HG03095 (cell line): Measurements from ENCODE around the gene EXOC6B.

Source experiments
- ATAC-seq: cut with Tn5 transposase; IDR thresholded peaks from one replicate; pipeline ENCODE4 v1.9.1; 2021; ENCODE audit warnings: moderate library complexity; ENCODE audit not compliant: unreplicated experiment

EXOC6B gene

DNA sequence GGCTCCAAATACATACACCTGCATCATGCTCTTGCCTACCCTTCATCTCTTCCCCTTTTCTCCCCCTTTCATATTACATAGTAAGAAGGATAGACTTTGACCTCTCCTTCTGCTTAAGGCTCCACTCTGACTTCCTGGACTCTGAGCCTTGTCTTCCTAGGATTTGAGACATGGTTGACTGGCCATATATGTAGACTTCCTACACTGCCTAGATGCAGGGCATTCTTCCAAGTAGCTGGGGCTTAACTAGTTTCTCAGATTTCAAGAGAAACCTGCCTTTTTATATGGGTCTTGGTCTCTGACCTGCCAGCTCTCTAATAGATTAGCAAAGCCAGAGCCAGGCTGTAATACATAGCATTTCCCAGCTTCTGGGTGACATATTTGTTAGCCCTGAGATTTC lies 642.8 kb downstream of the EXOC6B start:
- ATAC-seq: no peak

DNA sequence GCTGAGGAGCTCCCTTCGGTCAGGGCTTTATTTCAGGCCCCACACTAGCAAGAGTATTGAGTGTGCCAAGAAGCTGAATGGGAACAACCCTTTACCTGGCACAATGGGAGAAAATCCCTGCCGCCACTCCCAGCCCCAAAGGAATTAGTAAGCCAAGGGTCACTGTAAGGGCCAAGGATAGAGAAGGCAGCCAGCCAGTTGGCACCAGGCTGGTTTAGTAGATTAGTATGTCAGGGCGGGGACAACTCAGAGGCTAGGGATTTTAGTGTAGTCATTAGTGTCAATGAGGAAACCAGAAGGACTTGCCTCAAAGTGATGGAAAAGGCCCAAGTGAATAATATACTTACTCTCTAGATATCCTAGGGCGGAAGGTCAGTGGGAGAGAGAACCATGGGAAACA lies 643.3 kb downstream of the EXOC6B start:
- ATAC-seq: no peak

DNA sequence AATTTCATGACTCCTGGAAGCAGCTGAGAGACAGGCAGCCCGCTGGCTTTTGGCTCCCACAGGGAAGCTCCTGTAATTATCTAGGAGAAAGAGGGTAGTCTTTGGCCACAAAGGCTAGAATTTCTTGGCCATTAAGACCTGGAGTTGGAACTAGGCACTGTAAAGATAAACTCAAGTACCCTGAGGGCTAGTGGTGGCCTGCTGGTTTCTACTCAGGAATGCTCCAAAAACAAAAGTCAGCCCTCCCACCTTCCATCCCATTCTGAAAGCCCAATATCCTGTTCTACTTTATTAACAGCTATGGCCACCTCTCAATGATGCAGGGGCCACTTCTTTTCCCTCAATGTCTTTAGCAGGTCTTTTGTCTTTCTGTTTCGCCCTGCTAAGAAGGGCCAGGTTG lies 644.2 kb downstream of the EXOC6B start:
- no peak for ATAC-seq

DNA sequence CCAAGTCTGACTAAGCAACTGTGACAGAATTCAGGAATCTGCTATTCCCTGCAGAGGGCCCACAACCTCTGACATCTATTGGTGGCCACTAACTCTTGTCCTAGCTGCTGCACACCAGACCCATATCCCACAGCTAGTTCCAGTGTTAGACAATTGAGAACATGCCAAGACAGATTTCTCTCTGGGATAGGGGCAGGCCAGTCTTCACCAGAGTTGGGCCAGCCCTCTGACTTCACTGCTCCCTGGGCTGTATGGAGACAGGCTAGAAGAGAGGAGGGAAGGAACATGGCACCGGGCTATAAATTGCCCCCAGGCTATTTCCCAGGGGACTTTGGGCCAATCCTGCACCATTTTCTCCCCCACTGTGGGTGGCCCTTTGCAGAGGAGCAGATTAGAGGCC lies 645.5 kb downstream of the EXOC6B start:
- no peak for ATAC-seq

DNA sequence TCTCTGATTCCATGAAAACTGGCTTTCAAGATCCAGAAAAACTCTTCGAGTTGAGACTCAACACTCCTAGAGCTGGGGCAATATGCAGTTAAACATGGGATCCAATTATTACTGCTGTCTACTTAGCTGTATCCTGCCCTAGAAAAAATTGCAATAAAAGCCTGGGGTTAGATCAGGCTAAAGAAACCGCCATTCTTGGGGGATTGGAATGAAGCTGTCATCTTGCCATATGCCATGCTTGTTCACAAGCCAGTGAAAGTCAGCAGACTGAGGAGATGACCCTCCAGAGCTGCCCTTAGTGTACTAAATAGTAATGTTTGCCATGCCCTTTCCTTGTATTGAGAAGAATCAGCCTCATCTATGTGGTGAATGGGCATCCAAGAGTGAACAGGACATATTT lies 647.3 kb downstream of the EXOC6B start:
- no peak for ATAC-seq

DNA sequence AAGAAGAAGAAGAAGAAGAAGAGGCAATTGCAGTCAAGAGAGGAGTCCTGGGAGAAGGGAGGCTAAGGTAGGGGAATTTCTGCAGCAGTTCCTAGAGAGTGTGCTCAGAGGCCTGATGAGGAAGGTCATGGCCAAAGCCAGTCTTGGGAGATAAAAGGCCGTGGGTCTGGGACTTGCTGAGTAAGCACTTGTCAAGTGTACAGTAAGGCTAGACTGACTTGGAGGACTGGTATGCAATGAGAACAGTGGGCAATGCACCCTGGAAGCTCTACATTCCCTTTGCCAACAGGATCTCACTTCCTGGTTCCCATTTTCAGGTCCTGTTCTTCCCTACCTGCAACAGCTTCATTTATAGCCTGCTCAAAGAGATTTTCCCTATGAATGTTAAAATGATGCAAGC lies 649.6 kb downstream of the EXOC6B start:
- no peak for ATAC-seq

DNA sequence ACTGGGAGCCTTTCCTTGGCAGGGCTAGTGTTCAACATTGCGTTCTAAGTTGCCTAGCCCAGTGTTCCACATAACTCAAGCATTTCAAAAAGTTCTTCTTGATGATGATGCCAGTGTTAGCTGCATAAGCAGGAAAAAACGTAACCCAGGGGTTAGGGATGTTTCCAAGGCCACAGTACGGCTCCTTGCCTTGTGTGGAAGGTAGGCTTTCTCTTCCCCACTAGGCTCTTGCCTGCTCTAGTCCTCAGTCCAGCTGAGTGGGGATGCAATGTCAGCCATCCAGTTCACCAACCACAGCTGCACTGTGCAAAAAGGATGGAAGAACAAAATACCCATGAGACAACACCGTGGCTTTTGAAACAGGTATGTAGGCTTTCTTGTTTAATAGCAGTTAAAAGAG lies 650.2 kb downstream of the EXOC6B start:
- no peak for ATAC-seq

DNA sequence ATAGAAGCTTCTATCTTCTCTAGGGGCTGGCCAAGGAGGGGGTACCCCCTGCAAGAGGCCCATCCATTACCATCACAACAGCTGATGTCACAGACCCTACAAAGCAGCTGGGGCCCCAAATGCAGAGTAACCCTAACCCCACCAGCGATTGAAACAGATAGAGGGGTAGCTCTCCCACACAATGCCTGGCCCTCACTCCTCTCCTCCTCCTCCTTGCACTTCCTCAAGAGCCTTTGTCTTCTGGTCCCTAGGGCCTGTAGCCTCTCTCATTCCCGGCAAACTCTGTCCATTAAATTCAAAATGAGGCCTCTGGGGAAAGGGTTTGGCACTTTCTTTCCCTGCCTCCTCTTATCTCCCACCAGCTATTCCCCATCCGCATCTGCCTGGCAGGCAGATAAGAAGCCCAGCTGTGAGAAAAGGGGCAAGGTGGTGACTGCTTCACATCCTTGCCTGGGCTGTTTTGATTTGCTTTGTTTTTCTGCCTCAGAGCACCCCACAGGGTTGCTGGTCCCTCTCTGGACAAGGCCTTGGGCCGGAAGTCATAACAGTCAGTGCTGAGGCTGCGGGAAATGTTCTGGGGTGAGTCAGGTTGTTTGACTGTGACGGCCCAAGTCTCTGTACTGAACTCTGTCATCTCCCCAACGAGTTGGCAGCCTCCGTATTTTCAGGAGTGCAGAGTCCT lies 652.1 kb downstream of the EXOC6B start:
- ATAC-seq: no peak

DNA sequence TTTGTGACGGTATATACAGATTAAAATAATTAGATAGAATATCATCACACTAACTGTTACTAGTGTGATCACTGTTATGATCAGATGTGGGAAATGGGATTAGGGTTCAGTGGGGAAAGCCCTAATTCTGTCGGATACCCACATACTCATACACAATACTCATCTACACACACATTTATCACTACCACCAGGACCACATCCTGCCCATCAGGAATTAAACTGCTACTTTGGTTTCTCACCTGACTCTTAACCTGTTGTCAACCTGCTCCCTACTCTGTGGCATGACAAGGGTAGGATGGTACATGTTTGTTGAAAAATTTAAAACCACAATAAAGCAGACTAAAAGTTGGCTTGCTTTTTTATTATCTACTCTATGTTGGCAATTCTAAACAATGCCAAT lies 653.4 kb downstream of the EXOC6B start:
- ATAC-seq: no peak

DNA sequence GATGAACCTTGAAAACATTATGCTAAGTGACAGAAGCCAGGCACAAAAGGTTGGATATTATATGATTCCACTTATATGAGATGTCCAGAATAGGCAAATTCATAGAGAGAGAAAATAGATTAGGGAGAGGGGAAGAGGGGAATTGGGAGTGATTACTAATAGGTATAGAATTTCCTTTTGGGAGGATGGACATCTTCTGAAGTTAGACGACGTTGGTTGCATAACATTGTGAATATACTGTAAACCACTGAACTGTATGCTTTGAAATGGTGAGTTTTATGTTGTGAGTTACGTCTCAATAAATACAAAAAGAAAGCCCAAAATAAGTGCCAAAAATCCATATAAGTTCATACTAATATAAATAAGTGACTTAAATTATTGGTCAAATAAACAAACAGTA lies 659.6 kb downstream of the EXOC6B start:
- ATAC-seq: no peak

DNA sequence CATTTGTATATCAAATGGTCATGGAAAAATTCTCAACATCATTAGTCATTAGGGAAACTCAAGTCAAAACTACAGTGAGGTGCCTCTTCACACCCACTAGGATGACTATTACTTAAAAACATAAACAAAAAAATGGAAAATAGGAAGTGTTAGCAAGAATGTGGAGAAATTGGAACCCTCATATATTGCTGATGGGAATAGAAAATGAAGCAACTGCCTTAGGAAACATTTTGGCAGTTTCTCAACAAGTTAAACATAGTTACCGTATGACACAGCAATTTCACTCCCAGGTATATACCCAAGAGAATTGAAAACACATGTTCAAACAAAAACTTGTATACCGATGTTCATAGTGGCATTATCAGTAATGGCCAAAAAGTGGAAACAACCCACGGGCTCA lies 660.0 kb downstream of the EXOC6B start:
- ATAC-seq: no peak

DNA sequence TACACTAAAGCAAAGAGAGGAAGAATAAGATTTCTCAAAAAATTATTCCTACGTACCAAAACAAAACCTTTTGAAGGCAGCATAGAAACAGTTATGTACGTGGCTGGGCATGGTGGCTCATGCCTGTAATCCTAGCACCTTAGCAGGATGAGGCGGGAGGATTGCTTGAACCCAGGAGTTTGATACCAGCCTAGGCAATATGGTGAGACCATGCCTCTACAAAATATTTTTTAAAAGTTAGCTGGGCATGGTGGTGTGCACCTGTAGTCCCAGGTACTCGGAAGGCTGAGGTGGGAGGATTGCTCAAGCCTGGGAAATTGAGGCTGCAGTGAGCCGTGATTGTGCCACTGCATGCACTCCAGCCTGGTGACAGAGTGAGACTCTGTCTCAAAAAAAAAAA lies 663.3 kb downstream of the EXOC6B start:
- ATAC-seq: no peak

DNA sequence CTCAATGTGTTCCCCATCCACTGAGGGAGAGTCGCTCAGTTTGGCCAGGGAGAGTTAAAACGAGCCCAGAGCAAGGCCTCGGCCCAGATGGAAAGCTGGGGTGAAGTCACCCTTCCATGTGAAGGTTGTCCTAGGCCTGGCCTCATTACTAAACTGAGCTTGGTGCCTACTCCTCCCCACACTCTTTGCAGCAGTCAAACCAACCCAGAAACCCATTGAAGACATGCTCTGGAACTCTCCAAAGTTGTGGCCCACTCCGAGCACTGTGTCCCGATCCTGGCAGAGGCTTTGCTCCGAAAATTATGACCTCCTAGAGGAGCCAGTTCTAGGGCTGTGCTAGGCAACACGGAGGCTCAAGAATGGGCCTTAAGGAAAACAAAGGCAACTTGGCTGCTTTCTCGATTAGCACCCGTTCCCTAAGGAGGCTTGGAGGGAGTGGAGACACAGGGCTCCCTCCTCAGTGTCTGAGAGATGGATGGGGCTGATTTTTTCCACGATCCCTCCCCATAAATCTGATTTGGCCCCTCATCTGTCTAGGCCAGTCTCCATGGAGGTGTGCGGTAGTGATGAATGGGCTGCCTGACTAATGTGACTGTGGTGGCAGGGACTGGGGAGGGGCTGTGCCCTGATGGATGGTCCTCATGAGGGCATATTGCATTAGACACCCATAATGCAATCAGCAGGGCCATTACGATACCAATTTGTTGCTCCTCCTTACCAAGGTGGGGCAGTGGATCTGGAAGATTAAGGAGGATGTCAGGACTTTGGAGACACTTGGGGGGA lies 666.4 kb downstream of the EXOC6B start:
- no peak for ATAC-seq

DNA sequence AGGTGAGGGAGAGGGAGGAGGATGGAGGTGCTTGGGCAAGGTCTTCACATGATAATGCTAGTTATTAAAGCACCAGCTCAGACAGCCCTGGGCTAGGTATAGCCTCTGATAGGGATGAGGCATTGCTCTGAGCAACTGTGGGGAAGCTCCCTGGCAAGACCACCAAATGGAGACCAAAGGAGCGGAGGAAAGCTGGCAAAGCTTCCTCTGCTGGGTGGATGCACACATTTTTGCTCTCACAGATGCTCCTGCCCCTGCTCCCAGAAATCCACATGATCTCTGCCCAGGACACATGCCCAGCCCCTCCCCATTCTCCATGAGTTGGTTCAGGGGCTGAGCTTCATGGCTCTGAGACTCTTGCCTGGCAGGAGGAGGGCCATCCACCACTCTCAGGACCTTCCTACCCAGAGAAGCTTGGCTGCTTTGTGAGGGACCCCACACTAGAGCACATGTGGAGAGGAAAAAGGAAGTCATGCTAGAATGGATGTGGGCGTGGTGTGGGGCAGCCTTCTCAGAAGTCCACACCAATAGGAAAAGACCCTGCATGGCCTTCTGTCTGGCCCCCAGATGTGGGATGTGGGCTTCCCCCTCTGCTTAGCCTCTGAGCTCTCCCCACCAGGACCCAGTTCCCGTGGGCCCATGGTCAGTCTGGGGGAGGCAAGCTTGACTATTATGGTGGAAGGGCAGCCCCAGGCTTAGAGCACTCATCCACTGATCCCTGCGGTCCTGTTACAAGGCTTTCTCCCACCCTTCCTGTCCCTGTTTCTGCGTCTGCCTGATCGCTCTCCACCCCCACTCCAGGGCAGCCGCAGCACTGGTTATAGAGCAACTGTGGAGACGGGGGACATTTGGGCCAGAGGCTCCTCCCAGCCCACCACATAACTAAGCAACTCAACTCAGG lies 667.7 kb downstream of the EXOC6B start:
- no peak for ATAC-seq

DNA sequence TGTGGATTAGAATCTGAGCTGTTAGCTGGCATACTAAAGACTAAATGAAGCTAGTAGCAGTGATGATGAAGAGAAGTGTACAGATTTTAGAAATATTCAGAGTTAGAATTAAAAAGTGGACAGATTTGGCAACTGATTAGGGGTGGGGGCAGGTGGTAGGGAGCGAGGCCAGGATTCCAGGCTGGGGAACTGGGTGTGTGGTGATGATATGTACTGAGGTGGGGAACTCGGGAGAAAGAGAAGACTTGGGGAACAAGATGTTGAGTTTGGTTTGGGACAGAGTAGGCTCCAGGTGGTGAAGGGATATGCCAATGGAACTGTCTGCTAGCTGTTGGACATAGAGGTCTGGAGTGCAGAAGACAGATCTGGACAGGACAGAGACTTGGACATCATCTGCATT lies 669.0 kb downstream of the EXOC6B start:
- no peak for ATAC-seq

DNA sequence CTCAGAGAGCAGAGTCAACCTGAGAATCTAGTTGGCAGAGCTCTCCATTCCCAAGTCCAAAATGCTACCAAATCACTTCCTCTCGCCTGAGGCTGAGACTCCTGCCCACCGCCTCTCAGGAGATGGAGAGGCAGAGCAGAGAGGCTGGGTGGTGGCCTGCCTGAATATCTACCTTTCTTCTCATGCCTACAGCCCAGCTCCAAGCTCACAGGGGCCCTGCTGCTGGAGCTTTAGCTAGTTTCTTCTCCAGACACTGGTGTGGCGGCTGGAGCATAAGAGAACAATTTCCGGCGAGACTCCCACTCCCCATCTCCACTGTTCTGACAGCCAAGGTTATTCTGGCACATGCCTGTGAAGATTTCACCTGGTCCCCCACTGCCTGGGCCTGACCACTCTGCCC lies 670.1 kb downstream of the EXOC6B start:
- ATAC-seq: no peak

DNA sequence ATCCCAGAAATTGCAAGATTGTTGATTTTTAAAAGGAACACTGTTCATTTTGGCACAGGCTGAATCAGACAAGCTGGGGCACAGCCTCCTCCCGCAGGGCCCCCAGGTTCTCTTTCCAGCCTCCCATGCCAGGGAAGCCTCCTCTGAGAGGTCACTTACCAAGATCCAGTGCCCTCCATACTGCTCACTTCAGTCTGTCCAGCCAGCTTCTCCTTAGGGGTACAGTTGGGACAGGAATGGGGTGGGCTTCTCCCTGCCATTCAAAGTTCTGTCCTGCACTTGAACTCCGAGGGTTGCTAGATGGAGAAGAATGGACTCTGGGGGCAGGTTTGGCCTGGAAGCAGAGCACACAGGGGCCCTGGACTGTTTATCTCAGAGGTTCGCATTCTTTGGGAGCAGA lies 670.7 kb downstream of the EXOC6B start:
- ATAC-seq: no peak

DNA sequence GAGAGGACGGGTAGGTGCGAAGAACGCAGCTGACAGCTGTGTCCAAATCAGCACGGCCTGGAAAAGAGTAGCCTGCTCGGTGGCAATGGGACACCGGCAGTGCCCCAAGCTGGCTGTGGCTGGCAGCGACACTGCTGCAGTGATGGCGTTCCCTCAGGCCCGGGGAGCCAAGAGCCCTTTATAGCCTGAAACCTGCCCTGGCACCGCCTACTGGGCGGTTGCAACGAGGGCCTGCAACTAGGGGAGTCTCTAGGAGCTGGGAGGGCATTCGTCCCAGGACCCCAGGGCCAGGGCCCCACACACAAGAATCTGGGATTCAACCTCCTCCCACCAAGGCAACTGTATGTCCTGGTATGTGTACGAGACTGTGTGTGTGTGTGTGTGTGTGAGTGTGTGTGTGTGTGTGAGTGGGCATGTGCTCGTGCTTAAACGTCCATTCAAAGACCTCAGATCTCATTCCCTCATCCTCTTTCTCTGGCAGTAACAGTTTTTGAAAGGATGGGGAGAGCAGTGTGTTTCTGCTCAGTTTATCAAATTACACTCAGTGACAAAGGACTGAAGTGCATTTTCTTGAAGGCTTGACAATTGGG lies 671.4 kb downstream of the EXOC6B start:
- ATAC-seq: no peak

DNA sequence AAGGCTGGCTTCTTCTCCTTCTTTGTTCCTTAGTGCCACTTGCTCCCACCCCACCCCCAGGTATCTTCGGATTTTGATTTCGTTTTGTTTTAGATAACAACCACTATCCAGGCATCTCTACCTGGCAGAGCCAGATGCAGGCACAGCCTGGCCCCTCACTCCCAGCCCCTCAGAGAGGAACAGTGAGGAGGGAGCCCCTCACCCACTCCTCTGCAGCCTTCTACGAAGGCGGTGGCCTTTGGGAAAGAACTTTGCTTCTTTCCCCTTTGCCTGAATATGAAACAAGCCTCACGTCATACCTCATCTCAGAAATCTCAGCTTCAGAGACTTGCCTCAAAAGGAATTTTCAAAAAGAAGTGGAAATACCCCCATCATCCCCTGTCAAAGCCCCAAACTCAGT lies 671.9 kb downstream of the EXOC6B start:
- ATAC-seq: no peak

DNA sequence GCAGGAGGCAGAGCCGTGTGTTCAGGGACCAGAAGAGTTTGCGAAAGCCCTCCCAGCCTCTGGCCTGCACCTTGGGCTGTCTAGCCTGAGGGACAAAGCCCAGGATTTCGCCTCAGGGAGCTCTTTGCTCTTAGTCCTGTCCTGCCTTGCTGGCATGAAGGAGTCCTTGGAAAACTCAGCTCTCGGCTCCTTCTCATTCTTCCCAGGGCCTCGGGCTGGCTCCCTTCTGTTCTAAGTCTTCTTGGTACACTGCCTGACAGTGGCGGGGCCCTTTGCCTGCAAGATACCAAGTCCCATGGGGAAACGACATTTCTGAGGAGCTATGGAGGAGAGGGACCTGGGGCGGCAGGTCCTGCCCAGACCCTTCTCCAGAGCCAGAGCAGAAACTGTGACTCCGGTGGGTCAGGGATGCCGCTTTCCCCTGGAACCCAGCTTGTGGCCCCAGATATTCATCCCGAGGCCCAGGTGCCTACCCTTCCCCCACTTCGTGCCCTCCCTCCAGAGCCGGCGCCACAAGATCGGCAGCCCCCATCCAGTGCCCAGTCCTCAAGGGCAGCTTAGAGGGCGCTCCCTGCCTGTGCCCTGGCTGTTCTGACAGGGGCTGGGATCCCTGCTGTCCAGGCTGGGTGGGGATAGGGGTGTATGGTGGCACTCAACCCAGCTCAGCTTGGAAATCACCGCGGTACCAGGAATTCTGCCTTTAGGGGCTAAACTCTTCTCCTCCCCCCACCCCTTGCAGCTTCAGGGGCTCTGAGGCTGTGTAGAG lies 672.6 kb downstream of the EXOC6B start:
- no peak for ATAC-seq
